A549 treated with CORT108297 at 1 μM for 4 hours (cell line): ENCODE data around the gene MRPL47. TPM values are rescaled to one million over a fixed set of nuclear protein-coding genes. Genes with fewer than 3 reads are reported as not detected.

Experiments
- total RNA-seq: library from RNA; stranded (reverse); fragments of 200-300 nt; extraction: Qiagen RNA extraction; gene quantifications from 5 replicates; pipeline ENCODE4 v1.2.3, GENCODE V29; 2022

The MRPL47 gene
- 34.5 to 46.5 TPM (median 36.9 TPM) in 5 replicates for total RNA-seq

DNA sequence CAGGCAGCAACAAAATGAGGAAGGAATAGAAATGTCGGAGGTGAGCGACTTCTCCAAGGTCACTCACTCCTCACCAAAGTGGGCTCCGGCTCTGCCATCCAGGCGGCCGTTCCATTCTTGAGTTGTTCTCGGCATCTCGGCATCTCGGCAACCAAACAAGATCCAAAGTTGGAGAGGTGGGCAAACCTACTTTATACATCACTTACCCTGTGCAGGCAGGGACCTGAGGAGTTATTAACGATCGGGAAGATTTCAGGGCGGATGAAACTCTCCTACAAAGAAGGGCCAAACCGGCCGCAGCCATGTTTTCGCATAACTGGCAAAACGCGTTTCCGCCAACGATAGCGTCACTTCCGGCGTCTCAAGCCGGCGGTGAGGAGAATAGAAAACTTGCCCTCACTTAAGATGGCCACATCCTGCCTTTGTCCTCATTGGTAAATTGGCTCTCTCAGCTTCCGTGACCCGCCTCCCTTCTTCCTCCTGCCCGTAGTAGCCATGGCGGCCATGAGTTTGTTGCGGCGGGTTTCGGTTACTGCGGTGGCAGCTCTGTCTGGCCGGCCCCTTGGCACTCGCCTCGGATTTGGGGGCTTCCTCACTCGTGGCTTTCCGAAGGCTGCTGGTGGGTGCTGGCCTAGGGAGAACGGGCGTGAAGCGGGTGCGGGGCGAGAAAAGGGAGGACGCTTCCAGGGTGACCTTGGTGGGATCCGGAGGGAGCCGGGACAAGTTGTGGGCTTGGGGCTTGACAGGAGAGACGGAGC is at the start of gene MRPL47, which contains the start of gene NDUFB5:
MRPL47 (minus strand) TSS at position 318 of the 758 bp plus-strand sequence; CDS start at position 304, 14 bp downstream.
NDUFB5 (plus strand) TSS at position 474 of the 758 bp plus-strand sequence; CDS start at position 496, 22 bp downstream.

DNA sequence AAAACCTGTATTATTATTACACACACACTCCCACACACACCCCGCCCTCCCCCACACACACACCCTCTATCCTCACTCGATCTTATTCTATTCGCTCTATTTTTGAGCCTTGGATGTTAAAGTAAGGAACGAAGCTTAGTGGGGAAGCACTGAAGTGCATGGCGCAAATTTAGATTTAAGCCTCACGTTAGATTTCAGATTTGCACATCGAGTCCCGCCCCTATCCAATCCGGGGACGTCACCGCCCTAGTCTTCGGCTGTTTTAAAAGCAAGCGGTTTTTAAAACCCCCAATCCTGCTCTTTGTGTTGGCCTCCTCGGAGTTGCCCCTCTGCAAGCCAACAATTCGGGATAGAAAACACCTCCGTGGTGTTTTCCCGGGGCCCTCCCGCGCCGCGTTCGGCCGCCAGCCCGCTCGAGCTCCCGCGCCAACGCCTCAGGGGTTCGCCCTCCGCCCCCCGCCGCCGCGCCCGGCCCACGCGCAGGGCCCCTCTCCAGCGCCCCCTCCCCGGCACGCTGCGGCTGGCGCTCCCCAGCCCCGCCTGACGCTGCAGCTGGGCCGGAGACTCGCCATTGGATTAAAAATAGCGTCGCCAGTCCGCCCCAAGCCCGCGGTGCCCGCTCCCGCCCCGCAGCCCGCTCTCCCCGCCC is 48.1 kb upstream of the MRPL47 start, which contains the start of gene USP13:
USP13 (plus strand) TSS at position 594 of the 649 bp plus-strand sequence. CDS start 186 bp downstream, outside the sequence.

DNA sequence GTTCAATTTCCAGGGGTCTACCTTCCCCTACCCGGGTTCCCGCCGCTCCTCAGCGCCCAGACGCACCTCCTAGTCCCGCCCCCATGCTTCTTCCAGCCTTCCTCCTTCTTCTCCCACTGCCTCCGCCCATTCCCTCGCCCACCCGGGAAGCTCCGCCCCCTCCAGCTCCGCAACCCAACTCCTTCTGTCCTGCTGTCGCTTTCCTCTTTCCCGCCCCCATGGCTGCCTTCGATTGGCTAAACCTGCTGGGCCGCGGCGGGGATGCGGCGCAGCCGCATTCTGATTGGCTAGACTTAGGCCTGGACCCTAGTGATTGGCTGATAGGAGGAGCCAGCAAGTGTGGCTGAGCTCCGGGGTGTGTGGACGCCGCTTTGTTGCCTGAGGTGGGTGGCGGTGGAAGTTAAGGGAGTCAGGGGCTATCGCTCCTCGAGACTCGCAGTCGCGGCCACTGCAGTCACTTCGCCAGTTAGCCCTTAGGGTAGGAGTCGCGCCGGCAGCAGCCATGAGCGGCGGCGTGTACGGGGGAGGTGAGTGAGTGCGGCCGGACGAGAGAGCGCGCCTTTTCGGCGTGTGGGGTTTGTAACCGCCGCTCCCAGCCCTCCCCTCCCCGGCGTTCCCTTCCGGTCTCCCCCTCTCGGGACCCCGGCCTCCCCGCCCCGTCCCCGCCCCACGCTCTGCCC is 41.7 kb downstream of the MRPL47 start, which contains the start of gene ACTL6A:
ACTL6A (plus strand) TSS at position 336 of the 680 bp plus-strand sequence; CDS start at position 503, 167 bp downstream.

Other genes with a start within 250 kb of the MRPL47 start
- 9.4 to 15.6 TPM (median 11.5 TPM) in 5 replicates for gene GNB4, start 153.2 kb downstream of the MRPL47 start, total RNA-seq
- gene ACTL6A, start 41.7 kb downstream of the MRPL47 start, total RNA-seq, result 49.7 to 75.0 TPM (median 51.6 TPM) in 5 replicates
- 42.1 to 64.7 TPM (median 52.3 TPM) in 5 replicates for gene NDUFB5, start 156 bp upstream of the MRPL47 start, total RNA-seq
- gene USP13, start 48.4 kb upstream of the MRPL47 start, total RNA-seq, result 7.8 to 12.6 TPM (median 10.8 TPM) in 5 replicates